SK-N-SH (cell line): ENCODE data around the gene STX7.
A peak's percentile ranks its signal among the peaks of the same experiment; 100 is the strongest.

ENCODE experiments used
- CTCF ChIP-seq: fragments of 200-600 bp; sonication (generic); IDR thresholded peaks from 2 replicates; pipeline ENCODE4 v1.6.1; 2017; ENCODE audit warnings: antibody characterized with exemption, mild to moderate bottlenecking, moderate library complexity
- EP300 ChIP-seq, 2 experiments: IDR thresholded peaks; 2 replicates each; pipeline versions ENCODE4 v1.4.0 to v1.6.1; 2012; ENCODE audit warnings: borderline replicate concordance in 1 of 2, low read depth in 1 of 2, low read length in 1 of 2
- FOXM1 ChIP-seq: IDR thresholded peaks from 2 replicates; pipeline ENCODE4 v1.4.0; 2012; ENCODE audit warnings: low read depth, mild to moderate bottlenecking
- JUND ChIP-seq: IDR thresholded peaks from 2 replicates; pipeline ENCODE4 v1.4.0; 2012

GRCh38 chr6:132400883-132401617 lies 111.9 kb downstream of the STX7 start, which contains the start of gene MOXD1:
- TF ChIP-seq CTCF (no peak), EP300 (IDR thresholded peaks at IDR 0.05; ENCODE audit: borderline replicate concordance in 1 of 2, low read depth in 1 of 2, low read length in 1 of 2) (0 out of 4 replicates have a peak, but pooled peaks of 1 of the 2 experiments have one; percentile 12), FOXM1 (no peak), JUND (no peak)
